PC-9 (cell line): Measurements from ENCODE around the gene CHST11. TPM values are rescaled to one million over a fixed set of nuclear protein-coding genes. Genes with fewer than 3 reads are reported as not detected.

Experiments
- BruUV-seq: library from RNA; stranded (reverse); fragments of 400-500 nt; replicated peaks from 2 replicates; lab custom pipeline; 2021; lab: Mats Ljungman, UMichigan
- CTCF ChIA-PET: fragments of 300-600 bp; sonication (Branson Sonifier 250); formaldehyde crosslinking; loops from one replicate; lab custom pipeline; 2022; ENCODE audit warnings: antibody characterized with exemption; lab: Charles Lee
- POLR2A ChIA-PET: fragments of 300-600 bp; sonication (Branson Sonifier 250); formaldehyde crosslinking; loops from one replicate; lab custom pipeline; 2022; ENCODE audit warnings: antibody characterized with exemption; ENCODE audit not compliant: unreplicated experiment; lab: Charles Lee
- DNase-seq, 2 experiments: peaks; one replicate each; pipeline versions ENCODE4 v3.0.0 to v3.0.0-alpha.2; 2015 to 2022; ENCODE audit warnings: mixed read lengths in 1 of 2
- H2AFZ ChIP-seq: fragments of 200-600 bp; sonication (generic); 2 replicates; pipeline ENCODE4 v1.8.1; 2017; ENCODE audit warnings: antibody characterized with exemption
- H3F3A ChIP-seq: fragments of 200-600 bp; sonication (generic); 2 replicates; pipeline ENCODE4 v1.8.1; 2017; ENCODE audit warnings: antibody characterized with exemption, mild to moderate bottlenecking, low read depth; ENCODE audit not compliant: insufficient read depth
- H3K27ac ChIP-seq: fragments of 200-600 bp; sonication (generic); 2 replicates; pipeline ENCODE4 v1.6.1; 2016; ENCODE audit warnings: mixed run types
- H3K27me3 ChIP-seq: fragments of 200-600 bp; sonication (generic); 2 replicates; pipeline ENCODE4 v1.6.1; 2016; ENCODE audit warnings: low read depth, mixed run types; ENCODE audit not compliant: insufficient read depth
- H3K36me3 ChIP-seq: fragments of 200-600 bp; sonication (generic); 2 replicates; pipeline ENCODE4 v1.6.1; 2016; ENCODE audit warnings: low read depth, mixed run types
- H3K4me1 ChIP-seq: fragments of 200-600 bp; sonication (generic); replicated peaks from 2 replicates; pipeline ENCODE4 v1.6.1; 2016; ENCODE audit warnings: mixed run types; ENCODE audit not compliant: insufficient read depth
- H3K4me2 ChIP-seq: fragments of 200-600 bp; sonication (generic); 2 replicates; pipeline ENCODE4 v1.6.1; 2017; ENCODE audit warnings: mixed run types
- H3K4me3 ChIP-seq: fragments of 200-600 bp; sonication (generic); 2 replicates; pipeline ENCODE4 v1.6.1; 2016; ENCODE audit warnings: mixed run types
- H3K79me2 ChIP-seq: fragments of 200-600 bp; sonication (generic); 2 replicates; pipeline ENCODE4 v1.6.1; 2017; ENCODE audit warnings: low read depth, mixed run types
- H3K9me2 ChIP-seq: fragments of 200-600 bp; sonication (generic); 2 replicates; pipeline ENCODE4 v1.8.1; 2017; ENCODE audit warnings: mild to moderate bottlenecking; ENCODE audit not compliant: insufficient read depth
- H3K9me3 ChIP-seq: fragments of 200-600 bp; sonication (generic); 2 replicates; pipeline ENCODE4 v1.8.1; 2016; ENCODE audit warnings: low read depth; ENCODE audit not compliant: insufficient read depth
- H4K20me1 ChIP-seq: fragments of 200-600 bp; sonication (generic); 2 replicates; pipeline ENCODE4 v1.8.1; 2017; ENCODE audit not compliant: insufficient read depth
- EZH2 ChIP-seq: fragments of 200-600 bp; sonication (generic); IDR thresholded peaks from 2 replicates; pipeline ENCODE4 v1.8.0; 2017; ENCODE audit warnings: antibody characterized with exemption, low read depth
- intact Hi-C: fragments of 100-400 bp; cut with micrococcal nuclease; formaldehyde crosslinking; loops from one replicate; pipeline ENCODE4 v1.10.0; 2022; ENCODE audit not compliant: unreplicated experiment
- total RNA-seq: library from RNA; stranded (reverse); gene quantifications from 2 replicates; pipeline ENCODE4 v1.2.3, GENCODE V29; 2021
- TF ChIP-seq, protein P1 (sequence below): fragments of 200-600 bp; sonication (generic); conservative IDR thresholded peaks from 2 replicates; pipeline ENCODE4 v1.6.1; 2017; ENCODE audit warnings: mixed run types, antibody characterized with exemption, mild to moderate bottlenecking, moderate library complexity

CHST11 gene
- total RNA-seq, 1 experiment from 2014 or later, result 39.9 TPM

- CTCF ChIA-PET, result no interaction called here
- Histone ChIP-seq H3K4me1 (peaks cover 56% of the 10 kb centered on the region), H3K27me3 (no peaks in the 10 kb centered on the region), H2AFZ (peak overlapping the region; percentile 84), H3K36me3 (no peaks in the 10 kb centered on the region), H3F3A (peaks cover 26% of the 10 kb centered on the region), H3K9me2 (no peaks in the 10 kb centered on the region), H3K9me3 (no peaks in the 10 kb centered on the region), H3K79me2 (peaks cover 72% of the 10 kb centered on the region), H3K4me2 (peak overlapping the region; percentile 79), H3K27ac (peak overlapping the region; percentile 58), H4K20me1 (peaks cover 21% of the 10 kb centered on the region), H3K4me3 (peak overlapping the region; percentile 89)
- peak in 1 of 2 experiments; percentile 31 for DNase-seq
- no TSS peak for BruUV-seq
- TF ChIP-seq EZH2, result no peak
- TF ChIP-seq, protein P1, sequence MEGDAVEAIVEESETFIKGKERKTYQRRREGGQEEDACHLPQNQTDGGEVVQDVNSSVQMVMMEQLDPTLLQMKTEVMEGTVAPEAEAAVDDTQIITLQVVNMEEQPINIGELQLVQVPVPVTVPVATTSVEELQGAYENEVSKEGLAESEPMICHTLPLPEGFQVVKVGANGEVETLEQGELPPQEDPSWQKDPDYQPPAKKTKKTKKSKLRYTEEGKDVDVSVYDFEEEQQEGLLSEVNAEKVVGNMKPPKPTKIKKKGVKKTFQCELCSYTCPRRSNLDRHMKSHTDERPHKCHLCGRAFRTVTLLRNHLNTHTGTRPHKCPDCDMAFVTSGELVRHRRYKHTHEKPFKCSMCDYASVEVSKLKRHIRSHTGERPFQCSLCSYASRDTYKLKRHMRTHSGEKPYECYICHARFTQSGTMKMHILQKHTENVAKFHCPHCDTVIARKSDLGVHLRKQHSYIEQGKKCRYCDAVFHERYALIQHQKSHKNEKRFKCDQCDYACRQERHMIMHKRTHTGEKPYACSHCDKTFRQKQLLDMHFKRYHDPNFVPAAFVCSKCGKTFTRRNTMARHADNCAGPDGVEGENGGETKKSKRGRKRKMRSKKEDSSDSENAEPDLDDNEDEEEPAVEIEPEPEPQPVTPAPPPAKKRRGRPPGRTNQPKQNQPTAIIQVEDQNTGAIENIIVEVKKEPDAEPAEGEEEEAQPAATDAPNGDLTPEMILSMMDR, result no peak
- intact Hi-C loops, result loop anchor here (2.0 to 5.0 kb wide), 3 partner anchors 75 to 144 kb away; no protein-coding TSS in a partner anchor
- POLR2A ChIA-PET, result interaction anchor here (0.7 kb wide), 1 partner anchor 90 kb away, joined by 4 read pairs; no protein-coding TSS in a partner anchor
These were observed 1.3 kb downstream of the CHST11 start for GRCh38 chr12:104457746-104458693.

DNA sequence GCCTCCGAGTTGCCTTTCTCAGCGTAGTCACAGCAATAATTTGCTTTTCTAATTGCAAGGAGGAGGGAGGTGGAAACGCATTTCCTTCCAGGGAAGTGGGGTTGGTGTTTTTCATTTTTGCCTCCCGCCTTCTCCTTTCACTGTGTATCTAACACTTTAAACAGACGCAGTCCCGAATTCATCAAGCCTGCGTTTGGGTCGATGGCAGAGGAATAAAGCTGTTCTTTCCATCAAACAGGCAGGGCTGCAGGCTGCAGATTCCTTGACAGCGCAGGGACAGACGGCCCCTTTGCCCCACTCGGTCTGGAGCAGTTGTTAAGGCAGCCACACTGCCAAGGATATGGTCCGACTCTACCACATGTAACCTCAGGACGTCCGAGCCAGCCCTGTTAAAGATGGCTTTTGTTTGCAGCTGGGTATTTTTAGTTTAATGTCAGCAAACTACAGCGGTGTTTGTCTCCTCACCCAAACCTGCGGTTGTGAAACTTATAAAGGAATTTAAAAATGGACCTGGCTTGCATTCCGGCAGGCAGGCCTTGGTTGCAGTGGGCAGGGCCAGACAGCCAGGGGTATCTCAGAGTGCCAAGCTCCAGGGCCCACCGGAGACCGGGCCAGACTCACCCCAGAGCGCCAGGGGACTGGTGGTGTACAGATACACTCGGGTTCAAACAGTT, 2.1 kb downstream of the CHST11 start:
- Histone ChIP-seq H4K20me1 (peaks cover 26% of the 10 kb centered on the region), H3K9me2 (no peaks in the 10 kb centered on the region), H3K9me3 (no peaks in the 10 kb centered on the region), H2AFZ (peak overlapping the region; percentile 84), H3K79me2 (peaks cover 81% of the 10 kb centered on the region), H3K4me2 (peak overlapping the region; percentile 79), H3K27ac (peak overlapping the region; percentile 58), H3K4me1 (peaks cover 60% of the 10 kb centered on the region), H3F3A (peaks cover 26% of the 10 kb centered on the region), H3K27me3 (no peaks in the 10 kb centered on the region), H3K36me3 (no peaks in the 10 kb centered on the region), H3K4me3 (peak overlapping the region; percentile 89)
- POLR2A ChIA-PET, result interaction anchor here (0.5 to 0.7 kb wide), 4 partner anchors 12 to 338 kb away, joined by 3 to 9 read pairs (median 4); no protein-coding TSS in a partner anchor
- no TSS peak for BruUV-seq
- intact Hi-C loops, result loop anchor here (1.0 to 5.0 kb wide), 2 partner anchors 143 to 418 kb away; no protein-coding TSS in a partner anchor
- no peak for TF ChIP-seq EZH2
- TF ChIP-seq, protein P1, result no peak
- DNase-seq, result peak; percentile 37 to 47
- CTCF ChIA-PET, result no interaction called here

- no TSS peak for BruUV-seq
- Histone ChIP-seq H3K9me2 (no peaks in the 10 kb centered on the region), H3K36me3 (no peaks in the 10 kb centered on the region), H3F3A (peaks cover 23% of the 10 kb centered on the region), H3K27ac (peak overlapping the region; percentile 58), H3K79me2 (peaks cover 87% of the 10 kb centered on the region), H3K27me3 (no peaks in the 10 kb centered on the region), H2AFZ (peak overlapping the region; percentile 84), H3K9me3 (no peaks in the 10 kb centered on the region), H4K20me1 (peaks cover 26% of the 10 kb centered on the region), H3K4me1 (peaks cover 58% of the 10 kb centered on the region), H3K4me3 (peak overlapping the region; percentile 89), H3K4me2 (peak overlapping the region; percentile 79)
- no peak for TF ChIP-seq EZH2
- TF ChIP-seq, protein P1, result no peak
- DNase-seq, result peak in 1 of 2 experiments; percentile 51
- intact Hi-C loops, result loop anchor here (1.0 to 5.0 kb wide), 2 partner anchors 143 to 418 kb away; no protein-coding TSS in a partner anchor
- ChIA-PET CTCF (no interaction called here), POLR2A (interaction anchor here (0.5 to 0.6 kb wide), 4 partner anchors 11 to 339 kb away, joined by 3 to 9 read pairs (median 4); no protein-coding TSS in a partner anchor)
These were observed 2.7 kb downstream of the CHST11 start for GRCh38 chr12:104459368-104459909.
